ENCODE data around the gene LPCAT3. TPM values are rescaled to one million over a fixed set of nuclear protein-coding genes. Genes with fewer than 3 reads are reported as not detected.

LPCAT3 gene
- total RNA-seq, 1 experiment from 2014 or later: 45.8 TPM

DNA sequence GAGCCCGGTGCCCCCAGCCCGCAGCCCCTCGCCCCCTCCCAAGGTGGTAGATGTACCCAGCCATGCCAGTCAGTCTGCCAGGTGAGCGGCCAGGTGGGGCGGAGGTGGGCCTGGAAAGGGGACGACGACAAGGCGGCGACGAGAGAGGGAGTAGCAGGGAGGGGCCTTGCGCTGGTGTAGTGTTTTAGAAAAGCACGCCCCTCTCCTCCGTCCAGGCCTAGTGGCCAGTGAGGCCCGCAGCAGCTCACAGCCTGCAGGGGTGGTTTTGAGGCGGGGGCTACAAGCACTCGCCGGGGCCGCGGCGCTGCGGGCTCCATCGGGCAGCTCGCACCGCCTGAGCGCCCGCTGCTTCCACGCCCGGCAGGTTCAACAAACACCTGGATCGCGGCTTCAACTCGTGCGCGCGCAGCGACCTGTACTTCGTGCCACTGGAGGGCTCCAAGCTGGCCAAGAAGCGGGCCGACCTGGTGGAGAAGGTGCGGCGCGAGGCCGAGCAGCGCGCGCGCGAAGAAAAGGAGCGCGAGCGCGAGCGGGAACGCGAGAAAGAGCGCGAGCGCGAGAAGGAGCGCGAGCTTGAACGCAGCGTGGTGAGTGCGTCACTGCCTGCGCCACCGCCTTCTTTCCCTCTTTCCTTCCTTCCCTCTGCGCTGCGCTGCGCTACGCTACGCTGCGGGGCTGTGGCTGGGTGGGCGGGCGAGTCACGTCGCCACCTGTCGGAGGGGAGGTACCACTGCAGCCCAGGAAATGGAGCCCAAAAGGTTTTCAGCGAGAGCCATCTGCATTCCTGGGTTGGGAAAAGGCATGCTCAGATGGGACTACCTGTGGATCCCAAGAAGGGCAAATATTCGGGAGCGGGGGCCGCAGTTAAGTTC is 80.6 kb downstream of the LPCAT3 start:
- BruUV-seq (replicated peaks): TSS peak; percentile 92
- H3K4me3 ChIP-seq (replicated peaks in 1 of 2; ENCODE audit: low read depth in 1 of 2, low read length in 2 of 2): peak overlapping the region; percentile 61 to 68
- TF ChIP-seq POLR2AphosphoS5 (IDR thresholded peaks at IDR 0.05; ENCODE audit: low read depth, low read length) (peak; percentile 90), TCF7L2 (IDR thresholded peaks at IDR 0.05; ENCODE audit: borderline replicate concordance, extremely low read depth, insufficient read depth, insufficient read length) (peak; percentile 28), CBX3 (IDR thresholded peaks at IDR 0.05; ENCODE audit: low read depth) (no peak), POLR2A (IDR thresholded peaks at IDR 0.05; ENCODE audit: borderline replicate concordance, extremely low read depth, insufficient read depth, insufficient read length) (peak; percentile 75), YY1 (IDR thresholded peaks at IDR 0.05; ENCODE audit: extremely low read depth, insufficient replicate concordance, low read depth, low read length) (peak; percentile 60), ZFX (IDR thresholded peaks at IDR 0.05) (peak; percentile 80; the same call in 1 of the 2 replicates)
- TF ChIP-seq, protein P1, sequence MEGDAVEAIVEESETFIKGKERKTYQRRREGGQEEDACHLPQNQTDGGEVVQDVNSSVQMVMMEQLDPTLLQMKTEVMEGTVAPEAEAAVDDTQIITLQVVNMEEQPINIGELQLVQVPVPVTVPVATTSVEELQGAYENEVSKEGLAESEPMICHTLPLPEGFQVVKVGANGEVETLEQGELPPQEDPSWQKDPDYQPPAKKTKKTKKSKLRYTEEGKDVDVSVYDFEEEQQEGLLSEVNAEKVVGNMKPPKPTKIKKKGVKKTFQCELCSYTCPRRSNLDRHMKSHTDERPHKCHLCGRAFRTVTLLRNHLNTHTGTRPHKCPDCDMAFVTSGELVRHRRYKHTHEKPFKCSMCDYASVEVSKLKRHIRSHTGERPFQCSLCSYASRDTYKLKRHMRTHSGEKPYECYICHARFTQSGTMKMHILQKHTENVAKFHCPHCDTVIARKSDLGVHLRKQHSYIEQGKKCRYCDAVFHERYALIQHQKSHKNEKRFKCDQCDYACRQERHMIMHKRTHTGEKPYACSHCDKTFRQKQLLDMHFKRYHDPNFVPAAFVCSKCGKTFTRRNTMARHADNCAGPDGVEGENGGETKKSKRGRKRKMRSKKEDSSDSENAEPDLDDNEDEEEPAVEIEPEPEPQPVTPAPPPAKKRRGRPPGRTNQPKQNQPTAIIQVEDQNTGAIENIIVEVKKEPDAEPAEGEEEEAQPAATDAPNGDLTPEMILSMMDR (IDR thresholded peaks at IDR 0.05 in 2 of 3, conservative IDR thresholded peaks at IDR 0.05 in 1 of 3; ENCODE audit: borderline replicate concordance in 1 of 3, insufficient read depth in 1 of 3, low read depth in 2 of 3, low read length in 2 of 3): peak in 2 of 3 experiments; percentile 91 to 98; a peak in 4 of 6 replicates
- TF ChIP-seq, protein P2, sequence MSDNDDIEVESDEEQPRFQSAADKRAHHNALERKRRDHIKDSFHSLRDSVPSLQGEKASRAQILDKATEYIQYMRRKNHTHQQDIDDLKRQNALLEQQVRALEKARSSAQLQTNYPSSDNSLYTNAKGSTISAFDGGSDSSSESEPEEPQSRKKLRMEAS (IDR thresholded peaks at IDR 0.05): no peak
- TF ChIP-seq, protein P3, sequence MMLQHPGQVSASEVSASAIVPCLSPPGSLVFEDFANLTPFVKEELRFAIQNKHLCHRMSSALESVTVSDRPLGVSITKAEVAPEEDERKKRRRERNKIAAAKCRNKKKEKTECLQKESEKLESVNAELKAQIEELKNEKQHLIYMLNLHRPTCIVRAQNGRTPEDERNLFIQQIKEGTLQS (IDR thresholded peaks at IDR 0.05): no peak
- TF ChIP-seq, protein P4, sequence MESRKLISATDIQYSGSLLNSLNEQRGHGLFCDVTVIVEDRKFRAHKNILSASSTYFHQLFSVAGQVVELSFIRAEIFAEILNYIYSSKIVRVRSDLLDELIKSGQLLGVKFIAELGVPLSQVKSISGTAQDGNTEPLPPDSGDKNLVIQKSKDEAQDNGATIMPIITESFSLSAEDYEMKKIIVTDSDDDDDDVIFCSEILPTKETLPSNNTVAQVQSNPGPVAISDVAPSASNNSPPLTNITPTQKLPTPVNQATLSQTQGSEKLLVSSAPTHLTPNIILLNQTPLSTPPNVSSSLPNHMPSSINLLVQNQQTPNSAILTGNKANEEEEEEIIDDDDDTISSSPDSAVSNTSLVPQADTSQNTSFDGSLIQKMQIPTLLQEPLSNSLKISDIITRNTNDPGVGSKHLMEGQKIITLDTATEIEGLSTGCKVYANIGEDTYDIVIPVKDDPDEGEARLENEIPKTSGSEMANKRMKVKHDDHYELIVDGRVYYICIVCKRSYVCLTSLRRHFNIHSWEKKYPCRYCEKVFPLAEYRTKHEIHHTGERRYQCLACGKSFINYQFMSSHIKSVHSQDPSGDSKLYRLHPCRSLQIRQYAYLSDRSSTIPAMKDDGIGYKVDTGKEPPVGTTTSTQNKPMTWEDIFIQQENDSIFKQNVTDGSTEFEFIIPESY (IDR thresholded peaks at IDR 0.05; ENCODE audit: extremely low read depth, insufficient replicate concordance, low read length): peak; percentile 93

More for the DNA sequence above, 80.6 kb downstream of the LPCAT3 start:
- Histone ChIP-seq H4K20me1 (ENCODE audit: insufficient read depth) (no peaks in the 10 kb centered on the region), H3K36me3 (ENCODE audit: control insufficient read depth in 1 of 2, insufficient read depth in 2 of 2, low read length in 2 of 2) (peaks cover 13 to 37% of the 10 kb centered on the region in 2 experiments; a peak in 3 of 4 replicates), H3K9ac (ENCODE audit: low read length) (peak overlapping the region; percentile 93), H3K4me2 (ENCODE audit: low read length) (peak overlapping the region; percentile 91), H2AFZ (ENCODE audit: low read depth, low read length, poor library complexity, severe bottlenecking) (no peak overlapping the region), H3K9me2 (ENCODE audit: insufficient read depth) (no peaks in the 10 kb centered on the region), H3K27ac (ENCODE audit: low read depth, low read length) (peak overlapping the region; percentile 93), H3K27me3 (ENCODE audit: insufficient read depth, low read length) (no peaks in the 10 kb centered on the region), H3K79me2 (ENCODE audit: insufficient read depth, low read length) (peaks cover 22% of the 10 kb centered on the region), H3K9me3 (ENCODE audit: control insufficient read depth in 1 of 2, insufficient read depth in 1 of 2, low read depth in 1 of 2, low read length in 2 of 2) (no peaks in the 10 kb centered on the region), H3K4me1 (ENCODE audit: control insufficient read depth in 1 of 2, insufficient read depth in 2 of 2, low read length in 2 of 2) (peaks cover 7 to 36% of the 10 kb centered on the region in 2 experiments; a peak in 3 of 4 replicates)
- ChIA-PET RAD21 (ENCODE audit: low non-redundant PET in 1 of 2, low total read pairs in 2 of 2, uncharacterized antibody in 2 of 2, unreplicated experiment in 2 of 2) (interaction anchor here (0.6 to 0.9 kb wide), 2 partner anchors 11 to 12 kb away, joined by 3 to 5 read pairs; no protein-coding TSS in a partner anchor), CTCF (interaction anchor here (0.7 to 2.3 kb wide), 10 partner anchors 8 to 185 kb away, joined by 3 to 23 read pairs (median 4); partner anchors contain the start of genes MLF2, SPSB2 and USP5), POLR2A (interaction anchor here (0.9 to 1.3 kb wide), 9 partner anchors 8 to 81 kb away, joined by 3 to 15 read pairs (median 5); partner anchors contain the start of genes ATN1, LPCAT3 and SPSB2)
- peak; percentile 91 for ATAC-seq
- peak; percentile 92 for DNase-seq (ENCODE audit: low read depth, low spot score)
- intact Hi-C loops (cut with micrococcal nuclease): loop anchor here (2.0 kb wide), 1 partner anchor 13 kb away; no protein-coding TSS in a partner anchor

Data from HCT116 (cell line).